GM12878 (cell line): Measurements from ENCODE around the gene BCL11A. TPM values are rescaled to one million over a fixed set of nuclear protein-coding genes. Genes with fewer than 3 reads are reported as not detected.
A peak's percentile ranks its signal among the peaks of the same experiment; 100 is the strongest.

Experiments
- ATAC-seq: fragments of 200-7000 bp; cut with Tn5 transposase; 3 replicates; pipeline ENCODE4 v1.9.1; 2020; ENCODE audit warnings: mild to moderate bottlenecking, moderate library complexity
- BruUV-seq: library from RNA; stranded (reverse); fragments of 400-500 nt; replicated peaks from 2 replicates; lab custom pipeline; 2021; lab: Mats Ljungman, UMichigan
- CTCF ChIA-PET: fragments of 300-600 bp; sonication (Branson Sonifier 250); formaldehyde crosslinking; extraction: SDS; loops from one replicate; lab custom pipeline; 2021; ENCODE audit warnings: inconsistent platforms; lab: Yijun Ruan, JAX
- POLR2A ChIA-PET: fragments of 350-600 bp; formaldehyde crosslinking; extraction: SDS; loops from one replicate; lab custom pipeline; 2021; ENCODE audit warnings: inconsistent platforms; lab: Charles Lee
- RAD21 ChIA-PET: fragments of 300-600 bp; sonication (Branson Sonifier 250); formaldehyde crosslinking; loops from one replicate; lab custom pipeline; 2023; ENCODE audit warnings: antibody characterized with exemption; ENCODE audit not compliant: unreplicated experiment; lab: Charles Lee
- SMC1A ChIA-PET: fragments of 300-600 bp; sonication (Branson Sonifier 250); formaldehyde crosslinking; loops from one replicate; lab custom pipeline; 2023; ENCODE audit not compliant: unreplicated experiment, uncharacterized antibody; lab: Charles Lee
- DNase-seq: peaks from one replicate; pipeline ENCODE4 v3.0.0-alpha.2; 2011; ENCODE audit warnings: low read depth, low spot score
- FAIRE-seq: peaks from 3 replicates; lab custom pipeline; 2011; peaks lifted over from hg19 to GRCh38; lab: Jason Lieb, UNC
- H2AFZ ChIP-seq: 2 replicates; pipeline ENCODE4 v1.6.0; 2011; ENCODE audit warnings: low read depth, low read length, control low read depth; ENCODE audit not compliant: control insufficient read depth
- H3K27ac ChIP-seq: 2 replicates; pipeline ENCODE4 v1.5.1; 2011; ENCODE audit warnings: control low read depth; ENCODE audit not compliant: control insufficient read depth, insufficient read depth
- H3K27me3 ChIP-seq, 2 experiments: replicated peaks in 1 of 2; 2 replicates each; pipeline versions ENCODE4 v1.6.0 to v1.6.1; 2011; ENCODE audit warnings: low read length in 1 of 2; ENCODE audit not compliant: control insufficient read depth in 2 of 2, insufficient read depth in 2 of 2
- H3K36me3 ChIP-seq, 2 experiments: 2 replicates each; pipeline ENCODE4 v1.5.1; 2011; ENCODE audit warnings: low read length in 1 of 2; ENCODE audit not compliant: control insufficient read depth in 2 of 2, insufficient read depth in 2 of 2
- H3K4me1 ChIP-seq: 2 replicates; pipeline ENCODE4 v1.6.1; 2011; ENCODE audit warnings: mild to moderate bottlenecking, low read length, moderate library complexity, mixed read lengths; ENCODE audit not compliant: control insufficient read depth, insufficient read depth
- H3K4me2 ChIP-seq: 2 replicates; pipeline ENCODE4 v1.6.0; 2011; ENCODE audit warnings: control low read depth; ENCODE audit not compliant: control insufficient read depth, insufficient read depth
- H3K4me3 ChIP-seq: fragments of 200-600 bp; sonication (generic); 2 replicates; pipeline ENCODE4 v1.5.1; 2016
- H3K79me2 ChIP-seq: 2 replicates; pipeline ENCODE4 v1.6.0; 2011; ENCODE audit warnings: low read length; ENCODE audit not compliant: control insufficient read depth, insufficient read depth
- H3K9ac ChIP-seq: 2 replicates; pipeline ENCODE4 v1.8.0; 2011; ENCODE audit warnings: low read length, control low read depth, mixed read lengths; ENCODE audit not compliant: control insufficient read depth, insufficient read depth
- H3K9me3 ChIP-seq: replicated peaks from 3 replicates; pipeline ENCODE4 v1.5.1; 2011; ENCODE audit warnings: mild to moderate bottlenecking, low read length; ENCODE audit not compliant: control insufficient read depth, insufficient read depth
- H4K20me1 ChIP-seq: 2 replicates; pipeline ENCODE4 v1.6.0; 2011; ENCODE audit not compliant: control insufficient read depth, insufficient read depth
- HDAC2 ChIP-seq: fragments of 200-600 bp; sonication (generic); IDR thresholded peaks from 2 replicates; pipeline ENCODE4 v1.6.1; 2017
- POLR2AphosphoS5 ChIP-seq: IDR thresholded peaks from 2 replicates; pipeline ENCODE4 v1.6.1; 2011; ENCODE audit warnings: mild to moderate bottlenecking, low read length, inconsistent platforms
- SP1 ChIP-seq: IDR thresholded peaks from one replicate; pipeline ENCODE4 v1.6.1; 2011; ENCODE audit warnings: low read depth, low read length
- SREBF1 ChIP-seq: IDR thresholded peaks from 2 replicates; pipeline ENCODE4 v1.6.1; 2012; ENCODE audit warnings: mild to moderate bottlenecking, low read length
- TAF1 ChIP-seq: IDR thresholded peaks from 2 replicates; pipeline ENCODE4 v1.6.1; 2011; ENCODE audit warnings: mild to moderate bottlenecking, low read depth, low read length, borderline replicate concordance
- ZNF207 ChIP-seq: fragments of 450-650 bp; IDR thresholded peaks from 2 replicates; pipeline ENCODE4 v1.6.1; 2014; ENCODE audit warnings: antibody characterized with exemption, mild to moderate bottlenecking, borderline replicate concordance
- ZNF217 ChIP-seq: fragments of 450-650 bp; IDR thresholded peaks from 2 replicates; pipeline ENCODE4 v1.6.1; 2017; ENCODE audit warnings: antibody characterized with exemption, mild to moderate bottlenecking
- ZNF622 ChIP-seq: fragments of 450-650 bp; IDR thresholded peaks from 2 replicates; pipeline ENCODE4 v1.6.1; 2017; ENCODE audit warnings: mild to moderate bottlenecking, inconsistent platforms
- ZNF687 ChIP-seq: fragments of 450-650 bp; IDR thresholded peaks from 2 replicates; pipeline ENCODE4 v1.6.1; 2017; ENCODE audit warnings: mild to moderate bottlenecking, moderate library complexity
- in situ Hi-C: fragments of 300-500 bp; cut with MboI; formaldehyde crosslinking; loops from 9 replicates; pipeline ENCODE4 v1.14.3; 2018; ENCODE audit warnings: mixed read lengths
- intact Hi-C: fragments of 100-400 bp; cut with micrococcal nuclease; formaldehyde crosslinking; loops from one replicate; pipeline ENCODE4 v1.14.2; 2022; ENCODE audit not compliant: unreplicated experiment
- polyA plus RNA-seq, 11 experiments: library from polyadenylated mRNA; depleted of rRNA in 4 of 11; unstranded in 6 of 11; stranded (reverse) in 5 of 11; fragments of >200 nt; fragmentation: Nextera tagmentation in 4 of 11; fragmentation: Illumina TruSeq in 1 of 11; extraction: Ambion mirVana in 4 of 11; extraction: Trizol in 1 of 11; gene quantifications; 1 replicate in 1 of 11; 2 replicates in 10 of 11; pipeline versions ENCODE4 v1.2.1 to v1.2.3, GENCODE V29; 2011 to 2016; ENCODE audit warnings: inconsistent platforms in 2 of 11, missing spikeins in 2 of 11, low read depth in 1 of 11
- total RNA-seq, 4 experiments: library from RNA; depleted of rRNA in 3 of 4; stranded (reverse); fragments of >200 nt in 3 of 4; fragmentation: Illumina TruSeq in 1 of 4; extraction: Trizol in 1 of 4; gene quantifications; 2 replicates each; pipeline versions ENCODE4 v1.2.1 to v1.2.3, GENCODE V29; 2013 to 2021
- TF ChIP-seq, protein P1 (sequence below): IDR thresholded peaks from 2 replicates; pipeline ENCODE4 v1.6.1; 2012; ENCODE audit warnings: mild to moderate bottlenecking, low read depth, low read length
- TF ChIP-seq, protein P2 (sequence below): IDR thresholded peaks from 2 replicates; pipeline ENCODE4 v1.6.1; 2012; ENCODE audit warnings: low read depth, low read length, improper control_type of control experiment
- TF ChIP-seq, protein P3 (sequence below): fragments of 450-650 bp; IDR thresholded peaks from 2 replicates; pipeline ENCODE4 v1.6.1; 2017; ENCODE audit warnings: low read depth, mild to moderate bottlenecking, moderate library complexity
- TF ChIP-seq, protein P4 (sequence below): IDR thresholded peaks from 2 replicates; pipeline ENCODE4 v1.6.1; 2012; ENCODE audit warnings: low read depth, low read length, improper control_type of control experiment

Gene BCL11A
- total and polyA plus RNA-seq, 10 of the 15 experiments (the other 5 are each of a cell fraction or from before 2014, with no cell fraction given), result 7.5 to 26.6 (median 11.1) TPM; not detected in 1

DNA sequence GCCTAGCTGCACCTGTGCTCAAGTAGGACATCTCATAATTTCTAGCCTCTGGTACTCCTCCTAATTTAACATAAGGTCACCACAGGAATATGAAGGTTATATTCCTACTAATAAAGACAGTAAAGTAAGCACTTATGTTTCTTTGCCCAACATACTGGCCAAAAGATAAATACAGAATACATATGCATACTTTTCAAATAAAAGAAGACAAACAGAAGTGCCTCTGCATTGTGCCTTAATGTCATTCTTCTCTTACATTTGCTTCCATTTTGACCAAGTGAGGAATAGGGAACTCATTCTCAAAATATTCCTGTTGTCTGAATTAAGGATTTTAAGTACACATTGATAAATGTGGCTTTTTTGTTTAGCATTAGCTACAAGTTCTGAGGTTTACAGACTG lies 5.6 kb downstream of the BCL11A start:
- POLR2A ChIA-PET, result no interaction called here
- no TSS peak for BruUV-seq
- SMC1A ChIA-PET, result interaction anchor here (1.2 to 1.4 kb wide), 2 partner anchors 242 to 1524 kb away, joined by 3 to 4 read pairs; no protein-coding TSS in a partner anchor
- in situ Hi-C loops, result no loop called here
- RAD21 ChIA-PET, result interaction anchor here (0.6 kb wide), 1 partner anchor 965 kb away, joined by 3 read pairs; no protein-coding TSS in a partner anchor
- Histone ChIP-seq H3K4me1 (peaks cover 30% of the 10 kb centered on the region), H3K36me3 (peaks cover 0 to 6% of the 10 kb centered on the region in 2 experiments; a peak in 1 of 4 replicates), H2AFZ (no peak overlapping the region), H3K9me3 (no peaks in the 10 kb centered on the region), H3K79me2 (peaks cover 99% of the 10 kb centered on the region), H3K4me3 (peak overlapping the region; percentile 81), H3K4me2 (peak overlapping the region; percentile 73), H3K27ac (peak overlapping the region; percentile 89), H4K20me1 (0 out of 2 replicates have a peak, but pooled peaks cover 2% of the 10 kb centered on the region), H3K9ac (peak overlapping the region; percentile 83), H3K27me3 (no peaks in the 10 kb centered on the region; a peak in 1 of 4 replicates)
- FAIRE-seq (no peak), ATAC-seq (no peak), DNase-seq (no peak)
- intact Hi-C loops, result loop anchor here (2.0 to 5.0 kb wide), 2 partner anchors 33 to 196 kb away; no protein-coding TSS in a partner anchor
- CTCF ChIA-PET, result no interaction called here
- TF ChIP-seq ZNF217 (no peak), TAF1 (no peak), ZNF687 (no peak), SREBF1 (no peak), HDAC2 (no peak), ZNF622 (no peak), POLR2AphosphoS5 (no peak), SP1 (no peak), ZNF207 (no peak)
- TF ChIP-seq, protein P1, sequence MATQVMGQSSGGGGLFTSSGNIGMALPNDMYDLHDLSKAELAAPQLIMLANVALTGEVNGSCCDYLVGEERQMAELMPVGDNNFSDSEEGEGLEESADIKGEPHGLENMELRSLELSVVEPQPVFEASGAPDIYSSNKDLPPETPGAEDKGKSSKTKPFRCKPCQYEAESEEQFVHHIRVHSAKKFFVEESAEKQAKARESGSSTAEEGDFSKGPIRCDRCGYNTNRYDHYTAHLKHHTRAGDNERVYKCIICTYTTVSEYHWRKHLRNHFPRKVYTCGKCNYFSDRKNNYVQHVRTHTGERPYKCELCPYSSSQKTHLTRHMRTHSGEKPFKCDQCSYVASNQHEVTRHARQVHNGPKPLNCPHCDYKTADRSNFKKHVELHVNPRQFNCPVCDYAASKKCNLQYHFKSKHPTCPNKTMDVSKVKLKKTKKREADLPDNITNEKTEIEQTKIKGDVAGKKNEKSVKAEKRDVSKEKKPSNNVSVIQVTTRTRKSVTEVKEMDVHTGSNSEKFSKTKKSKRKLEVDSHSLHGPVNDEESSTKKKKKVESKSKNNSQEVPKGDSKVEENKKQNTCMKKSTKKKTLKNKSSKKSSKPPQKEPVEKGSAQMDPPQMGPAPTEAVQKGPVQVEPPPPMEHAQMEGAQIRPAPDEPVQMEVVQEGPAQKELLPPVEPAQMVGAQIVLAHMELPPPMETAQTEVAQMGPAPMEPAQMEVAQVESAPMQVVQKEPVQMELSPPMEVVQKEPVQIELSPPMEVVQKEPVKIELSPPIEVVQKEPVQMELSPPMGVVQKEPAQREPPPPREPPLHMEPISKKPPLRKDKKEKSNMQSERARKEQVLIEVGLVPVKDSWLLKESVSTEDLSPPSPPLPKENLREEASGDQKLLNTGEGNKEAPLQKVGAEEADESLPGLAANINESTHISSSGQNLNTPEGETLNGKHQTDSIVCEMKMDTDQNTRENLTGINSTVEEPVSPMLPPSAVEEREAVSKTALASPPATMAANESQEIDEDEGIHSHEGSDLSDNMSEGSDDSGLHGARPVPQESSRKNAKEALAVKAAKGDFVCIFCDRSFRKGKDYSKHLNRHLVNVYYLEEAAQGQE, result no peak
- TF ChIP-seq, protein P2, sequence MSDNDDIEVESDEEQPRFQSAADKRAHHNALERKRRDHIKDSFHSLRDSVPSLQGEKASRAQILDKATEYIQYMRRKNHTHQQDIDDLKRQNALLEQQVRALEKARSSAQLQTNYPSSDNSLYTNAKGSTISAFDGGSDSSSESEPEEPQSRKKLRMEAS, result no peak
- TF ChIP-seq, protein P3, sequence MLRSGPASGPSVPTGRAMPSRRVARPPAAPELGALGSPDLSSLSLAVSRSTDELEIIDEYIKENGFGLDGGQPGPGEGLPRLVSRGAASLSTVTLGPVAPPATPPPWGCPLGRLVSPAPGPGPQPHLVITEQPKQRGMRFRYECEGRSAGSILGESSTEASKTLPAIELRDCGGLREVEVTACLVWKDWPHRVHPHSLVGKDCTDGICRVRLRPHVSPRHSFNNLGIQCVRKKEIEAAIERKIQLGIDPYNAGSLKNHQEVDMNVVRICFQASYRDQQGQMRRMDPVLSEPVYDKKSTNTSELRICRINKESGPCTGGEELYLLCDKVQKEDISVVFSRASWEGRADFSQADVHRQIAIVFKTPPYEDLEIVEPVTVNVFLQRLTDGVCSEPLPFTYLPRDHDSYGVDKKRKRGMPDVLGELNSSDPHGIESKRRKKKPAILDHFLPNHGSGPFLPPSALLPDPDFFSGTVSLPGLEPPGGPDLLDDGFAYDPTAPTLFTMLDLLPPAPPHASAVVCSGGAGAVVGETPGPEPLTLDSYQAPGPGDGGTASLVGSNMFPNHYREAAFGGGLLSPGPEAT, result no peak
- TF ChIP-seq, protein P4, sequence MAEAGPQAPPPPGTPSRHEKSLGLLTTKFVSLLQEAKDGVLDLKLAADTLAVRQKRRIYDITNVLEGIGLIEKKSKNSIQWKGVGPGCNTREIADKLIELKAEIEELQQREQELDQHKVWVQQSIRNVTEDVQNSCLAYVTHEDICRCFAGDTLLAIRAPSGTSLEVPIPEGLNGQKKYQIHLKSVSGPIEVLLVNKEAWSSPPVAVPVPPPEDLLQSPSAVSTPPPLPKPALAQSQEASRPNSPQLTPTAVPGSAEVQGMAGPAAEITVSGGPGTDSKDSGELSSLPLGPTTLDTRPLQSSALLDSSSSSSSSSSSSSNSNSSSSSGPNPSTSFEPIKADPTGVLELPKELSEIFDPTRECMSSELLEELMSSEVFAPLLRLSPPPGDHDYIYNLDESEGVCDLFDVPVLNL, result no peak
